Body of pancreas (tissue), 4 donors: ENCODE results near the gene PCCA. TPM values are rescaled to one million over a fixed set of nuclear protein-coding genes. Genes with fewer than 3 reads are reported as not detected.

ENCODE experiments used
- ATAC-seq: fragments of 150-250 bp; one replicate; pipeline ENCODE4 v1.9.1; 2016
- DNase-seq, 4 donors: peaks; one replicate each; pipeline ENCODE4 v3.0.0-alpha.2; 2019
- H3K27ac ChIP-seq, 4 donors: fragments of 200-600 bp; sonication (generic); 1 replicate in 3 of 4; 2 replicates in 1 of 4; pipeline versions ENCODE4 v1.5.1 to v1.6.1; 2016 to 2019; ENCODE audit warnings: mild to moderate bottlenecking in 1 of 4, mixed read lengths in 1 of 4, moderate library complexity in 1 of 4
- H3K27me3 ChIP-seq, 2 donors: fragments of 200-600 bp; sonication (generic); one replicate each; pipeline ENCODE4 v1.6.0; 2016; ENCODE audit warnings: mild to moderate bottlenecking in 1 of 2
- H3K36me3 ChIP-seq, 2 donors: fragments of 200-600 bp; sonication (generic); replicated peaks in 1 of 2; 2 replicates each; pipeline ENCODE4 v1.5.1; 2016; ENCODE audit warnings: low read depth in 2 of 2; ENCODE audit not compliant: insufficient read depth in 1 of 2
- H3K4me1 ChIP-seq: fragments of 200-600 bp; sonication (generic); one replicate; pipeline ENCODE4 v1.6.0; 2016
- H3K4me3 ChIP-seq, 2 donors: fragments of 200-600 bp; sonication (generic); 1 replicate in 1 of 2; 2 replicates in 1 of 2; pipeline ENCODE4 v1.5.1; 2016 to 2019
- H3K9me3 ChIP-seq, 3 donors: fragments of 200-600 bp; sonication (generic); 1 replicate in 2 of 3; 2 replicates in 1 of 3; pipeline ENCODE4 v1.5.1; 2016
- POLR2A ChIP-seq, 3 donors: fragments of 450-650 bp; IDR thresholded peaks; one replicate each; pipeline ENCODE4 v1.6.1; 2016; ENCODE audit warnings: antibody characterized with exemption in 3 of 3, mild to moderate bottlenecking in 2 of 3
- WGBS, 2 donors: methylation state at CpG; one replicate each; pipeline ENCODE4 v1.1.5; 2017; 5-methylcytosine and 5-hydroxymethylcytosine counted together
- intact Hi-C: fragments of 100-400 bp; cut with DNase I; formaldehyde crosslinking; loops from one replicate; pipeline ENCODE4 v1.15.1; 2023
- total RNA-seq, 2 donors: library from RNA; depleted of rRNA; stranded (reverse); fragments of >200 nt; gene quantifications; one replicate each; pipeline ENCODE4 v1.1.0, GENCODE V29; 2016
- TF ChIP-seq, protein P1 (sequence below), 7 experiments: fragments of 450-650 bp in 4 of 7; fragments of 200-600 bp in 3 of 7; sonication (generic) in 3 of 7; IDR thresholded peaks; one replicate each; pipeline ENCODE4 v1.5.1; 2016 to 2019; ENCODE audit warnings: antibody characterized with exemption in 7 of 7

The PCCA gene
- total RNA-seq, 2 donors from 2014 or later = 45.2 to 46.2 TPM

DNA sequence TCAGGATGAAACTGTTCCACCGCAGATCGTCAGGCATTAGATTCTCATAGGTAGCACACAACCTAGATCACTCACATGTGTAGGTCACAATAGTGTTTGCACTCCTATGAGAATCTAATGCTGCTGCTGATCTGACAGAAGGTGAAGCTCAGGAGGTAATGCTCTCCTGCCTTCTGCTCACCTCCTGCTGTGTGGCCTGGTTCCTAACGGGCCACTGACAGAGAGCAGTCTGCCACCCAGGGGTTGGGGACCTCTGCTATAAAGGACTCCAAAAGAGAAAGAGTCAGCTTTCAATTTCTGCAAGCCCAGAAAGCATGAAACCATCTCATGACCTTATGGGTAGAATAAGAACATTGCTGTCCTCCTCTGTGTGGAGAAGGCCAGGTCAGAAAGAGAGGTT, 43.5 kb upstream of the PCCA start:
- no peak overlapping the region for H3K27ac ChIP-seq
- H3K27me3 ChIP-seq = no peaks in the 10 kb centered on the region
- no peak for ATAC-seq
- intact Hi-C loops = no loop called here
- no peak overlapping the region for H3K4me3 ChIP-seq
- TF ChIP-seq, protein P1, sequence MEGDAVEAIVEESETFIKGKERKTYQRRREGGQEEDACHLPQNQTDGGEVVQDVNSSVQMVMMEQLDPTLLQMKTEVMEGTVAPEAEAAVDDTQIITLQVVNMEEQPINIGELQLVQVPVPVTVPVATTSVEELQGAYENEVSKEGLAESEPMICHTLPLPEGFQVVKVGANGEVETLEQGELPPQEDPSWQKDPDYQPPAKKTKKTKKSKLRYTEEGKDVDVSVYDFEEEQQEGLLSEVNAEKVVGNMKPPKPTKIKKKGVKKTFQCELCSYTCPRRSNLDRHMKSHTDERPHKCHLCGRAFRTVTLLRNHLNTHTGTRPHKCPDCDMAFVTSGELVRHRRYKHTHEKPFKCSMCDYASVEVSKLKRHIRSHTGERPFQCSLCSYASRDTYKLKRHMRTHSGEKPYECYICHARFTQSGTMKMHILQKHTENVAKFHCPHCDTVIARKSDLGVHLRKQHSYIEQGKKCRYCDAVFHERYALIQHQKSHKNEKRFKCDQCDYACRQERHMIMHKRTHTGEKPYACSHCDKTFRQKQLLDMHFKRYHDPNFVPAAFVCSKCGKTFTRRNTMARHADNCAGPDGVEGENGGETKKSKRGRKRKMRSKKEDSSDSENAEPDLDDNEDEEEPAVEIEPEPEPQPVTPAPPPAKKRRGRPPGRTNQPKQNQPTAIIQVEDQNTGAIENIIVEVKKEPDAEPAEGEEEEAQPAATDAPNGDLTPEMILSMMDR (IDR thresholded peaks at IDR 0.05) = no peak
- no peak for TF ChIP-seq POLR2A (IDR thresholded peaks at IDR 0.05)
- no peaks in the 10 kb centered on the region for H3K9me3 ChIP-seq
- H3K4me1 ChIP-seq = no peaks in the 10 kb centered on the region
- no peak for DNase-seq
- 78 to 80% methylated on average over 3 of the region's 3 CpGs for WGBS, 2 donors
- no peaks in the 10 kb centered on the region for H3K36me3 ChIP-seq

DNA sequence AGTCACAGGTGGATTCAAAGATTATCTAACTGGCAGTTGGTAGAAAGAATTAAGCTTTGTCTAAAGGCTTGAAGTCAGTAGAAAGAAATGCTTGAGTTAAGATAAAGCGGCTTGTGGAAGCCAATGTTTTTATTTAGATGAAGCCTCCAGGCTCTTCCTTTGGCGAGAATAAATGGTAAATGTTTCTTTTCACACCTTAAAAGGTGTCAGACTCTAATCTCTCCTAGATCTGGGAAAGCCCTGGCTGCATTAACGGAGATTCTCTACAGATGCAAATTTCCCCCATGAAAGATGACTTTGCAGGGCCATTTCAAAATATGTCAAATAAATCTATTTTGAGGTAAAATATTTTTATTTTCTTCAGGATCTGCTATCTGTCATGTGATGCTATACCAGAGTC, 37.8 kb upstream of the PCCA start:
- DNase-seq = no peak
- H3K4me1 ChIP-seq = no peaks in the 10 kb centered on the region
- no peaks in the 10 kb centered on the region for H3K9me3 ChIP-seq
- ATAC-seq = no peak
- no peaks in the 10 kb centered on the region for H3K36me3 ChIP-seq
- no peak overlapping the region for H3K4me3 ChIP-seq
- intact Hi-C loops = no loop called here
- TF ChIP-seq, protein P1 (IDR thresholded peaks at IDR 0.05) = no peak
- no peak for TF ChIP-seq POLR2A (IDR thresholded peaks at IDR 0.05)
- H3K27ac ChIP-seq = no peak overlapping the region
- WGBS, 2 donors = 78 to 88% methylated on average over 3 of the region's 3 CpGs
- H3K27me3 ChIP-seq = no peaks in the 10 kb centered on the region

DNA sequence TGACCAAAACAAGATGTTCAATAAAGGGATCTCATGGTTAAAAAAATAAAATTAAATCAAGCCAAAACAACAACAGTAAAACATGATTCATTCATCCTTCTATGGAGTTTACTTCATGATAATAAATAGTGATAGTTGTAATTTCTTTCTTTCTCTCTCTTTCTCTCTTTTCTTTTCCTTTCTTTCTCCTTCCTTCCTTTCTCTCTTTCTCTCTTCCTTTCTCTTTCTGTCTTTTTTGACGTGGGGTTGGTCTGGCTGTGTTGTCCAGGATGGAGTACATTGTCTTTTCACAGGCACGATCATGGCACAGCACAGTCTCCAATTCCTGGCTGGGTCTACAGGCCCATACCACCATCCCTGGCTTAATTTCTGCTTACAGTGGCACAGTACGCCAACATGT, 29.1 kb upstream of the PCCA start:
- Histone ChIP-seq H3K9me3 (peaks cover 0 to 6% (median 0%) of the 10 kb centered on the region in 3 donors), H3K4me1 (no peaks in the 10 kb centered on the region), H3K27ac (no peak overlapping the region), H3K4me3 (no peak overlapping the region), H3K27me3 (no peaks in the 10 kb centered on the region), H3K36me3 (no peaks in the 10 kb centered on the region)
- WGBS, 2 donors = 82 to 83% methylated on average over 3 of the region's 3 CpGs
- ATAC-seq (no peak), DNase-seq (no peak)
- TF ChIP-seq, protein P1 (IDR thresholded peaks at IDR 0.05) = no peak
- intact Hi-C loops = no loop called here

DNA sequence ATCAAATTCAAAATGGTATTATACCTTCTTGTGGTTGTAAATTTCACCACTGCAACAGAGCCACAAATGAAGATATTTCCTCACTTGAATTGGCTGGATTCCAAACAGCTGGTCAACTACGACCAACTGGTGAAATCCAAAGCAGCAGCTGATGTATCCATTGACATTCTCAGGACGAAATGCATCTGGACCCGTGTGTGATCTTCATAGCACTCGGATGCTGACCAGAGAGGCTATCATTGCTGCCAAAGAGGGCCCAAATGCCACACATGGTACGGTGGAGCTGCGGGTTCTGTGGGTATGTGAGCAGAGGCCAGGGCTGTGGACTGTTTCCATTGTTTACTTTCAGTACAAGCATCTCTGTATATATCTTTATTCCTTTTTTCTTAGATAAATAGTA, 25.6 kb upstream of the PCCA start:
- Histone ChIP-seq H3K27me3 (no peaks in the 10 kb centered on the region), H3K4me3 (no peak overlapping the region), H3K4me1 (no peaks in the 10 kb centered on the region), H3K36me3 (no peaks in the 10 kb centered on the region), H3K27ac (no peak overlapping the region), H3K9me3 (peaks cover 0 to 6% (median 0%) of the 10 kb centered on the region in 3 donors)
- DNase-seq = no peak
- no peak for TF ChIP-seq POLR2A (IDR thresholded peaks at IDR 0.05)
- TF ChIP-seq, protein P1 (IDR thresholded peaks at IDR 0.05) = no peak
- WGBS, 2 donors = 65 to 74% methylated on average over 5 to 6 of the region's 6 CpGs
- intact Hi-C loops = no loop called here
- no peak for ATAC-seq

DNA sequence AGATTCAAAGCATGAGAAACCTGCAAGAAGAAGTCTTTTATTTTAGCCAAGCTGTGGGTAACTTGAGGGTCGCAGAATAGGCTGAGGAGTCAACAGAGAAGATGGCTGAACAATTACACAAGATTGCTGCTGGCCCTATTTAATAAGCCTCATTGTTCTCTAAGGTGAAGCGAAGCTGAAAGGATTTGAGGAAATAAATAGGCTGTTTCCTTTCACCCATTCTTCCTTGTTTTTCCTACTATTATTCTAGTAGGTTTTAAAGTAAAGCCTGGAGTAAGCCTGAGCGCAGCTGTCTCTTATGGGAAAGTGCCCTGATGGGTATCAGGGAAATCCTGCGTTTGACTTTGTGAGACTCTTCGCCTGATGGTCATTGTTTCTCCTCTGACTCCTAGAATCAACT, 25.0 kb upstream of the PCCA start:
- TF ChIP-seq POLR2A (IDR thresholded peaks at IDR 0.05) = no peak

More for the DNA sequence above, 25.0 kb upstream of the PCCA start:
- no peak overlapping the region for H3K27ac ChIP-seq
- H3K36me3 ChIP-seq = no peaks in the 10 kb centered on the region
- peaks cover 0 to 6% (median 0%) of the 10 kb centered on the region in 3 donors for H3K9me3 ChIP-seq
- peaks cover 4% of the 10 kb centered on the region for H3K4me1 ChIP-seq
- H3K27me3 ChIP-seq = no peaks in the 10 kb centered on the region
- H3K4me3 ChIP-seq = no peak overlapping the region
- DNase-seq (no peak), ATAC-seq (no peak)
- 74 to 81% methylated on average over 5 of the region's 5 CpGs for WGBS, 2 donors
- intact Hi-C loops = no loop called here
